GM12892 (cell line): ENCODE measurements around the gene KRT85.

Experiments
- POLR2A ChIP-seq: IDR thresholded peaks from 2 replicates; pipeline ENCODE4 v1.6.1; 2011; ENCODE audit warnings: low read depth, low read length, control low read depth
- POLR2AphosphoS5 ChIP-seq: IDR thresholded peaks from 2 replicates; pipeline ENCODE4 v1.6.1; 2011; ENCODE audit warnings: low read depth, low read length, control low read depth
- TAF1 ChIP-seq: IDR thresholded peaks from 2 replicates; pipeline ENCODE4 v1.6.1; 2011; ENCODE audit warnings: low read depth, mild to moderate bottlenecking, control low read depth, low read length, borderline replicate concordance

GRCh38 chr12:52377266-52377665 is 10.0 kb upstream of the KRT85 start:
- TF ChIP-seq POLR2A (no peak), TAF1 (no peak), POLR2AphosphoS5 (no peak)
